Naive thymus-derived CD4-positive, alpha-beta T cell (primary cell): ENCODE data around the gene PMM1. TPM values are rescaled to one million over a fixed set of nuclear protein-coding genes. Genes with fewer than 3 reads are reported as not detected.
"Not testable (repeated sequence)": the region's sequence is repeated elsewhere in the genome, so short reads cannot be mapped to it uniquely, and the experiment has no call there.

Experiments
- ATAC-seq: fragments of 150-1000 bp; cut with Tn5 transposase; 2 replicates; pipeline ENCODE4 v1.10.0; 2021; ENCODE audit warnings: mild to moderate bottlenecking, moderate library complexity
- CTCF ChIA-PET: fragments of 350-600 bp; sonication (Branson Sonifier 250); formaldehyde crosslinking; loops from one replicate; lab custom pipeline; 2021; ENCODE audit warnings: antibody characterized with exemption; lab: Charles Lee
- POLR2A ChIA-PET: fragments of 350-600 bp; sonication (Branson Sonifier 250); formaldehyde crosslinking; loops from one replicate; lab custom pipeline; 2021; ENCODE audit warnings: antibody characterized with exemption, inconsistent platforms; lab: Charles Lee
- DNase-seq, 9 donors: peaks; one replicate each; pipeline versions ENCODE4 v3.0.0 to v3.0.0-alpha.2; 2020 to 2022; ENCODE audit warnings: mixed read lengths in 1 of 9
- H3K27ac ChIP-seq: one replicate; pipeline ENCODE4 v1.7.0; 2013; ENCODE audit warnings: mild to moderate bottlenecking, low read depth, low read length, moderate library complexity
- H3K27me3 ChIP-seq, 2 donors: one replicate each; pipeline ENCODE4 v1.7.0; 2013; ENCODE audit warnings: low read length in 2 of 2, mild to moderate bottlenecking in 2 of 2, moderate library complexity in 2 of 2; ENCODE audit not compliant: control insufficient read depth in 2 of 2, insufficient read depth in 2 of 2
- H3K36me3 ChIP-seq, 3 experiments: 1 replicate in 2 of 3; 2 replicates in 1 of 3; pipeline ENCODE4 v1.7.0; 2013; ENCODE audit warnings: low read length in 3 of 3, mild to moderate bottlenecking in 3 of 3, moderate library complexity in 1 of 3; ENCODE audit not compliant: insufficient read depth in 3 of 3, control insufficient read depth in 2 of 3
- H3K4me1 ChIP-seq, 2 donors: one replicate each; pipeline ENCODE4 v1.7.0; 2013; ENCODE audit warnings: low read length in 2 of 2, mild to moderate bottlenecking in 2 of 2, moderate library complexity in 1 of 2; ENCODE audit not compliant: control insufficient read depth in 2 of 2, insufficient read depth in 2 of 2
- H3K4me3 ChIP-seq: 2 replicates; pipeline ENCODE4 v1.7.0; 2013; ENCODE audit warnings: mild to moderate bottlenecking, low read length
- H3K9me3 ChIP-seq, 3 experiments: 1 replicate in 2 of 3; 2 replicates in 1 of 3; pipeline ENCODE4 v1.7.0; 2013; ENCODE audit warnings: low read length in 3 of 3; ENCODE audit not compliant: control insufficient read depth in 2 of 3
- H3K27ac Mint-ChIP-seq, 9 donors: one replicate each; pipeline ENCODE4 v1.8.0; 2020 to 2022; ENCODE audit warnings: mixed read lengths in 9 of 9, mild to moderate bottlenecking in 8 of 9, moderate library complexity in 5 of 9, inconsistent platforms in 2 of 9
- H3K27me3 Mint-ChIP-seq, 5 donors: one replicate each; pipeline ENCODE4 v1.8.0; 2021 to 2022; ENCODE audit warnings: mixed read lengths in 5 of 5, mild to moderate bottlenecking in 1 of 5
- H3K36me3 Mint-ChIP-seq, 5 donors: one replicate each; pipeline ENCODE4 v1.8.0; 2020 to 2022; ENCODE audit warnings: mixed read lengths in 5 of 5, mild to moderate bottlenecking in 3 of 5, inconsistent platforms in 1 of 5
- H3K4me1 Mint-ChIP-seq, 7 donors: one replicate each; pipeline ENCODE4 v1.8.0; 2020 to 2022; ENCODE audit warnings: mixed read lengths in 7 of 7, mild to moderate bottlenecking in 3 of 7, inconsistent platforms in 1 of 7
- H3K4me3 Mint-ChIP-seq, 10 donors: one replicate each; pipeline ENCODE4 v1.8.0; 2020 to 2022; ENCODE audit warnings: mild to moderate bottlenecking in 10 of 10, mixed read lengths in 10 of 10, moderate library complexity in 6 of 10, inconsistent platforms in 2 of 10
- H3K9me3 Mint-ChIP-seq, 11 donors: one replicate each; pipeline ENCODE4 v1.8.0; 2020 to 2022; ENCODE audit warnings: mixed read lengths in 11 of 11, mild to moderate bottlenecking in 4 of 11, inconsistent platforms in 1 of 11, moderate library complexity in 1 of 11
- intact Hi-C, 2 donors: fragments of 100-400 bp; cut with micrococcal nuclease; formaldehyde crosslinking; loops; one replicate each; pipeline ENCODE4 v1.15.1; 2023
- polyA plus RNA-seq, 2 donors: library from polyadenylated mRNA; unstranded; fragments of 300-500 nt; fragmentation: Illumina TruSeq; gene quantifications; one replicate each; pipeline ENCODE4 v1.2.3, GENCODE V29; 2021
- total RNA-seq, 6 experiments: library from RNA in 5 of 6; stranded (reverse) in 5 of 6; gene quantifications; 1 replicate in 5 of 6; 2 replicates in 1 of 6; pipeline ENCODE4 v1.2.3 and lab custom pipeline; 2021 to 2026

Gene PMM1
- total and polyA plus RNA-seq, 7 experiments from 2014 or later: 22.5 to 42.8 (median 30.0) TPM

- POLR2A ChIA-PET: interaction anchor here (0.6 kb wide), 1 partner anchor 707 kb away, joined by 3 read pairs; the partner anchor contains the start of gene ST13
- H3K36me3 ChIP-seq: no peaks in the 10 kb centered on the region
- H3K4me3 Mint-ChIP-seq: no peak overlapping the region
- no peak overlapping the region for H3K27ac Mint-ChIP-seq
- CTCF ChIA-PET: interaction anchor here (0.8 kb wide), 1 partner anchor 160 kb away, joined by 4 read pairs; no protein-coding TSS in a partner anchor
- intact Hi-C loops: no loop called here
- no peaks in the 10 kb centered on the region for H3K9me3 ChIP-seq
- H3K4me1 Mint-ChIP-seq: peaks cover 0 to 12% (median 0%) of the 10 kb centered on the region in 7 donors
- ATAC-seq: no peak
- no peaks in the 10 kb centered on the region for H3K27me3 ChIP-seq
- peaks cover 12 to 38% (median 24%) of the 10 kb centered on the region in 5 donors for H3K27me3 Mint-ChIP-seq
- H3K9me3 Mint-ChIP-seq: no peaks in the 10 kb centered on the region
- H3K4me3 ChIP-seq: no peak overlapping the region
- no peaks in the 10 kb centered on the region for H3K36me3 Mint-ChIP-seq
- H3K4me1 ChIP-seq: no peaks in the 10 kb centered on the region
- no peak overlapping the region for H3K27ac ChIP-seq
- no peak for DNase-seq
Observed at GRCh38 chr22:41563051-41563711, 26.5 kb downstream of the PMM1 start.

GRCh38 chr22:41562461-41562860, 27.2 kb downstream of the PMM1 start:
- H3K27me3 Mint-ChIP-seq: peaks cover 12 to 45% (median 30%) of the 10 kb centered on the region in 5 donors
- no peaks in the 10 kb centered on the region for H3K9me3 ChIP-seq
- no peaks in the 10 kb centered on the region for H3K36me3 ChIP-seq
- no peaks in the 10 kb centered on the region for H3K4me1 ChIP-seq
- H3K27ac Mint-ChIP-seq: no peak overlapping the region
- no peak overlapping the region for H3K27ac ChIP-seq
- intact Hi-C loops: no loop called here
- no peak for ATAC-seq
- no peaks in the 10 kb centered on the region for H3K36me3 Mint-ChIP-seq
- DNase-seq: no peak
- no peak overlapping the region for H3K4me3 Mint-ChIP-seq
- CTCF ChIA-PET: no interaction called here
- H3K4me1 Mint-ChIP-seq: peaks cover 0 to 15% (median 0%) of the 10 kb centered on the region in 7 donors
- no peak overlapping the region for H3K4me3 ChIP-seq
- POLR2A ChIA-PET: no interaction called here
- no peaks in the 10 kb centered on the region for H3K27me3 ChIP-seq
- no peaks in the 10 kb centered on the region for H3K9me3 Mint-ChIP-seq

- ChIA-PET CTCF (no interaction called here), POLR2A (no interaction called here)
- DNase-seq (no peak), ATAC-seq (no peak)
- Mint-ChIP-seq H3K27me3 (peaks cover 12 to 46% (median 31%) of the 10 kb centered on the region in 5 donors), H3K27ac (no peak overlapping the region), H3K9me3 (no peaks in the 10 kb centered on the region), H3K4me1 (peaks cover 0 to 18% (median 0%) of the 10 kb centered on the region in 7 donors), H3K36me3 (no peaks in the 10 kb centered on the region), H3K4me3 (no peak overlapping the region)
- intact Hi-C loops: no loop called here
- Histone ChIP-seq H3K27me3 (no peaks in the 10 kb centered on the region), H3K27ac (no peak overlapping the region), H3K36me3 (no peaks in the 10 kb centered on the region), H3K9me3 (no peaks in the 10 kb centered on the region), H3K4me1 (no peaks in the 10 kb centered on the region), H3K4me3 (no peak overlapping the region)
Observed at GRCh38 chr22:41561788-41562187, 27.9 kb downstream of the PMM1 start.

- H3K27ac Mint-ChIP-seq: peak overlapping the region in 1 of 9 donors; percentile 76
- DNase-seq (no peak), ATAC-seq (no peak)
- no peaks in the 10 kb centered on the region for H3K36me3 Mint-ChIP-seq
- no peak overlapping the region for H3K27ac ChIP-seq
- POLR2A ChIA-PET: no interaction called here
- no peaks in the 10 kb centered on the region for H3K4me1 ChIP-seq
- no peaks in the 10 kb centered on the region for H3K9me3 Mint-ChIP-seq
- peaks cover 12 to 49% (median 31%) of the 10 kb centered on the region in 5 donors for H3K27me3 Mint-ChIP-seq
- H3K4me3 ChIP-seq: no peak overlapping the region
- no peaks in the 10 kb centered on the region for H3K27me3 ChIP-seq
- no peak overlapping the region for H3K4me3 Mint-ChIP-seq
- intact Hi-C loops: no loop called here
- CTCF ChIA-PET: no interaction called here
- peaks cover 0 to 18% (median 0%) of the 10 kb centered on the region in 7 donors for H3K4me1 Mint-ChIP-seq
- H3K36me3 ChIP-seq: no peaks in the 10 kb centered on the region
- H3K9me3 ChIP-seq: no peaks in the 10 kb centered on the region
Observed at GRCh38 chr22:41561335-41561734, 28.3 kb downstream of the PMM1 start.

GRCh38 chr22:41560095-41560471, 29.6 kb downstream of the PMM1 start:
- H3K4me1 Mint-ChIP-seq: peaks cover 0 to 14% (median 0%) of the 10 kb centered on the region in 7 donors
- Histone ChIP-seq H3K27me3 (no peaks in the 10 kb centered on the region), H3K4me1 (no peaks in the 10 kb centered on the region), H3K4me3 (no peak overlapping the region), H3K9me3 (no peaks in the 10 kb centered on the region), H3K36me3 (no peaks in the 10 kb centered on the region), H3K27ac (no peak overlapping the region)
- H3K4me3 Mint-ChIP-seq: no peak overlapping the region
- ATAC-seq (peak; percentile 20), DNase-seq (no peak)
- no peaks in the 10 kb centered on the region for H3K36me3 Mint-ChIP-seq
- ChIA-PET CTCF (interaction anchor here (1.0 kb wide), 1 partner anchor 369 kb away, joined by 3 read pairs; no protein-coding TSS in a partner anchor), POLR2A (no interaction called here)
- H3K27me3 Mint-ChIP-seq: peaks cover 12 to 52% (median 31%) of the 10 kb centered on the region in 5 donors
- H3K9me3 Mint-ChIP-seq: peaks cover 0 to 2% (median 0%) of the 10 kb centered on the region in 11 donors
- intact Hi-C loops: no loop called here
- no peak overlapping the region for H3K27ac Mint-ChIP-seq

GRCh38 chr22:41558241-41558630, 31.4 kb downstream of the PMM1 start:
- DNase-seq, H3K4me1 Mint-ChIP-seq, H3K27ac Mint-ChIP-seq, H3K4me1 ChIP-seq, H3K4me3 ChIP-seq, H3K4me3 Mint-ChIP-seq, H3K36me3 ChIP-seq, H3K27ac ChIP-seq, H3K9me3 Mint-ChIP-seq, H3K27me3 ChIP-seq, intact Hi-C loops, H3K36me3 Mint-ChIP-seq, H3K9me3 ChIP-seq, ATAC-seq: not testable (repeated sequence)
- ChIA-PET CTCF (interaction anchor here (1.1 kb wide), 1 partner anchor 159 kb away, joined by 3 read pairs; no protein-coding TSS in a partner anchor), POLR2A (interaction anchor here (1.1 kb wide), 1 partner anchor 32 kb away, joined by 3 read pairs; the partner anchor contains the start of gene PMM1)
- peaks cover 12 to 59% (median 31%) of the 10 kb centered on the region in 5 donors for H3K27me3 Mint-ChIP-seq
